ENCODE results near the gene TANC1.

The TANC1 gene

DNA sequence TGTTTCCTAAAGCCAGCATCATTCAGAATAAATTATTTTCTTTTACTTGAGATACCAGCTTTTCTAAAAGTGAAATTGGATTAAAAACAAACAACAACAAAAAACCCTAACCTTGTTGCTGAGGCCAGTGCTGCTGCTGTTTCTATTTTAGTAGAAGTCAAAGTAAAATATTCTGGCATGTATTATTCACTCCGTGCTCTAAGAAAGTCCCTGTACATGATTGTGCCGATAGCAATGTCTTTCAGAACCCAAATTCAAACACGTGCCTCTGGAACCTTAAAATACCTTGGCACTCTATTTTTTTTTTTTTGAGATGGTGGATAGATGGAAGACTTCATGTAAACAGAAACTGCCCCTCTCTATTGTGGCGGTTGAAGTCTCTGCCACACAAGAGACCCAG, 43.7 kb downstream of the TANC1 start:
- H3K27me3 Mint-ChIP-seq (ENCODE audit: low read depth, poor library complexity) = peaks cover 2% of the 10 kb centered on the region
- TF ChIP-seq CTCF (IDR thresholded peaks at IDR 0.05) = no peak
- no peak for DNase-seq
- H3K9me3 Mint-ChIP-seq = peaks cover 70% of the 10 kb centered on the region
- peaks cover 99% of the 10 kb centered on the region for H3K36me3 Mint-ChIP-seq (ENCODE audit: low read depth)
- peaks cover 24% of the 10 kb centered on the region for H3K4me1 Mint-ChIP-seq
- H3K27ac Mint-ChIP-seq = no peak overlapping the region
- H3K4me3 Mint-ChIP-seq = no peak overlapping the region

DNA sequence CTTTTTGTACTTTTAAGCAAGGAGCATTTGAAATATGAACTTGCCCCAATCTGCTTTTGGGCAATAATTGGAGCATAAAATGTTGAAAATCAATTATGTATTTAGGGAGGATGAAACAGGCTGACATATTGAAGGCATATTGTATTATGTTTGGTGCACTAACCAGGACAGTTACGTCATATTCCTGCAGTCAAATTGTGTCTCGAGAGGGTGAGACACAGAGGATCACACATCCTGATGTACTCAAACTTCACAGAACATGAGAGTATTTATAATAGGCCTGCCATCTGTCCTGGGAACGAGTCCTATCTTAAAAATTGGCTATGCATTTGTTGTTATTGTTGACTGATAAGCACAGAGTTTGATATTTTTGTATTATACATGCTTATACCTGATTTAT, 44.7 kb downstream of the TANC1 start:
- TF ChIP-seq CTCF (IDR thresholded peaks at IDR 0.05) = no peak
- H3K27me3 Mint-ChIP-seq (ENCODE audit: low read depth, poor library complexity) = peaks cover 2% of the 10 kb centered on the region
- H3K27ac Mint-ChIP-seq = peak overlapping the region; percentile 55
- H3K4me1 Mint-ChIP-seq = peaks cover 24% of the 10 kb centered on the region
- DNase-seq = no peak
- H3K9me3 Mint-ChIP-seq = peaks cover 61% of the 10 kb centered on the region
- H3K36me3 Mint-ChIP-seq (ENCODE audit: low read depth) = peaks cover 89% of the 10 kb centered on the region
- no peak overlapping the region for H3K4me3 Mint-ChIP-seq

- Mint-ChIP-seq H3K36me3 (ENCODE audit: low read depth) (peaks cover 70% of the 10 kb centered on the region), H3K4me3 (no peak overlapping the region), H3K9me3 (peaks cover 51% of the 10 kb centered on the region), H3K4me1 (peaks cover 13% of the 10 kb centered on the region), H3K27ac (no peak overlapping the region), H3K27me3 (ENCODE audit: low read depth, poor library complexity) (peaks cover 2% of the 10 kb centered on the region)
- TF ChIP-seq CTCF (IDR thresholded peaks at IDR 0.05) = no peak
- DNase-seq = no peak
Observed at GRCh38 chr2:159015174-159015573, 46.7 kb downstream of the TANC1 start.

- peaks cover 6% of the 10 kb centered on the region for H3K4me1 Mint-ChIP-seq
- no peak for TF ChIP-seq CTCF (IDR thresholded peaks at IDR 0.05)
- peaks cover 67% of the 10 kb centered on the region for H3K36me3 Mint-ChIP-seq (ENCODE audit: low read depth)
- H3K9me3 Mint-ChIP-seq = peaks cover 51% of the 10 kb centered on the region
- no peak overlapping the region for H3K27ac Mint-ChIP-seq
- no peak overlapping the region for H3K4me3 Mint-ChIP-seq
- no peak for DNase-seq
- H3K27me3 Mint-ChIP-seq (ENCODE audit: low read depth, poor library complexity) = peaks cover 2% of the 10 kb centered on the region
Observed at GRCh38 chr2:159015823-159016222, 47.4 kb downstream of the TANC1 start.

- no peak for TF ChIP-seq CTCF (IDR thresholded peaks at IDR 0.05)
- Mint-ChIP-seq H3K27ac (peak overlapping the region; percentile 69), H3K9me3 (peaks cover 42% of the 10 kb centered on the region), H3K4me3 (no peak overlapping the region), H3K27me3 (ENCODE audit: low read depth, poor library complexity) (peaks cover 2% of the 10 kb centered on the region), H3K36me3 (ENCODE audit: low read depth) (peaks cover 67% of the 10 kb centered on the region), H3K4me1 (peaks cover 3% of the 10 kb centered on the region)
- no peak for DNase-seq
Observed at GRCh38 chr2:159017837-159018236, 49.4 kb downstream of the TANC1 start.

- no peak overlapping the region for H3K4me3 Mint-ChIP-seq
- peaks cover 6% of the 10 kb centered on the region for H3K4me1 Mint-ChIP-seq
- no peak for TF ChIP-seq CTCF (IDR thresholded peaks at IDR 0.05)
Observed at GRCh38 chr2:159019021-159019420, 50.6 kb downstream of the TANC1 start.

More at GRCh38 chr2:159019021-159019420, 50.6 kb downstream of the TANC1 start:
- Mint-ChIP-seq H3K27ac (peak overlapping the region; percentile 25), H3K27me3 (ENCODE audit: low read depth, poor library complexity) (peaks cover 2% of the 10 kb centered on the region), H3K9me3 (peaks cover 31% of the 10 kb centered on the region), H3K36me3 (ENCODE audit: low read depth) (peaks cover 57% of the 10 kb centered on the region)
- no peak for DNase-seq
